Stimulated activated CD8-positive, alpha-beta memory T cell treated with anti-CD3 and anti-CD28 coated beads, Interleukin-7, amount 100 ng/mL, for 24 hours (primary cell): ENCODE measurements around the gene BTBD19.
"Not testable (repeated sequence)": the region's sequence is repeated elsewhere in the genome, so short reads cannot be mapped to it uniquely, and the experiment has no call there.

Source experiments
- DNase-seq: peaks from one replicate; pipeline ENCODE4 v3.0.0-alpha.2; 2020; ENCODE audit warnings: low read depth

Gene BTBD19

GRCh38 chr1:44787506-44787905 lies 20.8 kb upstream of the BTBD19 start:
- no peak for DNase-seq

GRCh38 chr1:44788120-44788860 lies 20.0 kb upstream of the BTBD19 start, which contains the start of gene BEST4:
BEST4 (minus strand) TSS chr1:44788170; CDS start chr1:44787705, 465 bp downstream.
- no peak for DNase-seq

DNA sequence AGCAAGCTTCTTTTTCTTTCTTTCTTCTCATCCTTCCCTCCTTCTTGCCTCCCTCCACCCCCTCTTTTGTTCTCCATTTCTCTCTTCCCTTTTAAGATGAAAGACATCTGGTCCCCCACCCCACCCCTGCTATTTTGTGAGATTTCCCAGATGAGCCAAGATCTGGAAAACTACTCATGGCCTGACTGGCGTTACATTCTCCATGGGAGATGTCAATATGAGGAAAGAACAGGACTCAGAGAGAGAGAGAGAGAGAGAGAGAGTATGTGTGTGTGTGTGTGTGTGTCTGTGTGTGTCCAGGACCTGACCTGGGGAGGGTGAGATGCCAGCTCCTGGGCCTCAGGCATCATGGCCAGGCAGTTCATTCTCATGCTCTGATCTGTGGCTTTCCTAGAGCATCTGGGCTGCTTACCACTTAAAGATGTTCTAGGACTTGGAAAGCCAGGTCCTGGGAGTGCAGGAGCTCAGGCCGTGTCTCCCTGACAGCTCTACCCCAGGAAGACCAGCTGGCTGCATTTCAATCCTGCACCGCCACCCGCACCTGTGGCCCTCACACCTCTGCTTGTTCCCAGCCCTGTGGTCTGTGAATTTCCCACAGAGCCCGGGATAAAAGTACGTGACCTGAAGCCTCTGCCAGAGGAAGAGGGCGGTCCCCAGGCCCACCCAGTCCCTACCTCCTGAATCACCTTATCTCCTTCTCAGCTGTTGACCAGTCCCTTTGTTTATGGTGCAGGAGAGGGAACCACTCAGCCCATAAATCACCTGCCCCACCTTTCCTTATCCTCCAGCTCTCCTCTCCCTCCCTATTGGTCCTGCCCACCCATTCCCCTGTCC lies 17.1 kb upstream of the BTBD19 start:
- DNase-seq: no peak

- no peak for DNase-seq
These were observed 15.4 kb upstream of the BTBD19 start for GRCh38 chr1:44792736-44793502.

DNA sequence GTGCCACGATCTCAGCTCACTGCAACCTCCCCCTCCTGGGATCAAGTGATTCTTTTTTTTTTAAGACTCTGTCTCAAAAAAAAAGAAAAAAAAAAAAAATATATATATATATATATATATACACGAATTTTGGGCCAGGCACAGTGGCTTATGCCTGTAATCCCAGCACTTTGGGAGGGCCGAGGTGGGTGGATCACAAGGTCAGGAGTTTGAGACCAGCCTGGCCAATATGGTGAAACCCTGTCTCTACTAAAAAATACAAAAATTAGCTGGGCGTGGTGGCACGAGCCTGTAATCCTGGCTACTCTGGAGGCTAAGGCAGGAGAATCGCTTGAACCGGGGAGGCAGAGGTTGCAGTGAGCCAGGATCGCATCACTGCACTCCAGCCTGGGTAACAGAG lies 10.4 kb upstream of the BTBD19 start:
- DNase-seq: not testable (repeated sequence)

GRCh38 chr1:44798481-44799365 lies 9.6 kb upstream of the BTBD19 start:
- no peak for DNase-seq

DNA sequence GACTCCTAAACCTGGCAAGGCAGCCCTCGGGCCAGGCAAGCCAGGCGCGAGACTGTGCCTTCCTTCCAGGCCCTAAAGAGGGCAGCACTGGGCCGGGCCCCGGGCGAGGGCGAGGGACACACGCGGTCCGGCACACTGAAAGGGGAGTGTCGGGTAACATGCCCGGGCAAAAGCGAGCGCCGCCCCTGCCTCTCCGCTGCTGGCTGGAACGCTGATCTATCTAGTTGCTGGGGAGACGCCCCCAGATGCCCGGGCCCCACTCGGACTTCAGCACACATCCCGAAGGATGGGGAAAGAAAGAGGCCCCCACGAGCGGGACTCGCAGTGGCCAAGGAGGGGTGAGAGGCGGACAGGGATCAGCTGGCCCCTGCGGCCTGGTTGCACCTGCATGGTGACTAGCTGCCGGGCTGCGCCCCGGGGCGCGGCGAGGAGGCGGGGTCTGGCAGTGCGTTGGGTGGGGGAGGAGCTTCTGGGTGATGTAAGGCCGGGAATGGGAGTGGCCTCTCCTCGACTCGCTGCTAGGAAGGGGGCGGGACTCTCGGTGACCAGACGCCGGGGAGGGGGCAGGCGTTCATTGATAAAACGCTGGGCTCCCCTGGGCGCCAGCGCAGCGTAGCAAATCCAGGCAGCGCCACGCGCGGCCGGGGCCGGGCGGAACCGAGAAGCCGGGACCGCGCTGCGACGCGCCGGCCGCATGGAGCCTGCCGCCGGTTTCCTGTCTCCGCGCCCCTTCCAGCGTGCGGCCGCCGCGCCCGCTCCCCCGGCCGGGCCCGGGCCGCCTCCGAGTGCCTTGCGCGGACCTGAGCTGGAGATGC lies 8.3 kb upstream of the BTBD19 start, which contains the start of gene PLK3:
Gene PLK3, plus strand, starts transcription at position 608 of the 815 bp plus-strand sequence. Its CDS starts 87 bp downstream, at position 695.
- peak; percentile 95 for DNase-seq

DNA sequence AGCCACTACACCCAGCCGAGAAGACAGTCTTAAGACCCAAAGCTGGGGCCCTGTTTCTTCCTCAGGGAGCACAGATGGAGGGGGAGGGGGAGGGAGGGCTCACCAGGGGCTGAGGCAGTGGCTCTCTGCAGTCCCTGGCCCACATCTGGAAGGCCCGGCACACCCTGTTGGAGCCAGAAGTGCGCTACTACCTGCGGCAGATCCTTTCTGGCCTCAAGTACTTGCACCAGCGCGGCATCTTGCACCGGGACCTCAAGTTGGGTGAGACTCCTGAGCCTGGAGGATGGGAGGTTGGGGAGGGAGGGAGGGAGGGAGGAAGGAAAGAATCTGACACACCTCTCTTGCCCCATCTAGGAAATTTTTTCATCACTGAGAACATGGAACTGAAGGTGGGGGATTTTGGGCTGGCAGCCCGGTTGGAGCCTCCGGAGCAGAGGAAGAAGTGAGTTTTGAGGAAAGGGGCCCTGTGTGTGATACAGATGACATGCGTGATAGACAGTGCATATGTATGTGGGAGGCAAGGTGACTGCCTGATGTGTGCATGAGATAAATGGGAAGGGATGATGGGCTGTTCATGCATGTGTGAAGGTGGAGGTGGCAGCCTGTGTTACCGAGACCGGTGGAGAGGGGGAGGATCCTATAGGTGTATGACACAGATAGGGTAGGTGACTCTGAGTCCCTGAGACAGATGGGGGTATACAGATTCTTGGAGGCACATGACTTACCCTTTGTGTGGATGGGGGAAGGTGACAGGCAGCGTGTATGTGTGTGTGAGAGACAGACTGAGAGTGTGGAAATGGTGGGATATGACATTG lies 6.6 kb upstream of the BTBD19 start:
- no peak for DNase-seq

DNA sequence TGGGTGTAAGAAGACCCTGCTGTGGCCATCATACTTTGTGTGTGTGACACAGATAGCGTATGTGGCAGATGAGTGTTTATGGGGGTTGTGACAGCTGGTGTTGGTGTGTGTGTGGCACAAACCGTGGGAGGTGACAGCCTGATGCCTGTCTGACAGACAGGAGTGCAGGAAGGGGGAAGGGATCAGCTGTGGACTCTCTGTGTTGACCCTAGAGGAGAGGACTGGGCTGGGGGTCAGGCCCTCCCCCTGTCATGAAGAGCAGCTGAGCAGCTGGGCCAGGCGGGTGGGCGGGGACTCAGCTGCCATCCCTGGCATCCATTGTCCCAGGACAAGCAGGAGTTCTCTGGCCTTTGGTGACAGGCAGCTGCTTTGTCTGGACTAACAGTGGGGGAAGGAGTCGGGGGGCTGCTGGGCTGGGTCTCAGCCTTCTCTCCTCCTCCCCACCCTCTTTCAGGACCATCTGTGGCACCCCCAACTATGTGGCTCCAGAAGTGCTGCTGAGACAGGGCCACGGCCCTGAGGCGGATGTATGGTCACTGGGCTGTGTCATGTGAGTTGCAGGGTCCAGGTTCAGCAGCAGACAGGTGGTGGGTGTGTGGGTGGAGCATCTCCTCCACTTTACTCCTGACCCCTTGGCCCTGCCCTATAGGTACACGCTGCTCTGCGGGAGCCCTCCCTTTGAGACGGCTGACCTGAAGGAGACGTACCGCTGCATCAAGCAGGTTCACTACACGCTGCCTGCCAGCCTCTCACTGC lies 5.8 kb upstream of the BTBD19 start:
- DNase-seq: no peak

- no peak for DNase-seq
These were observed 5.3 kb upstream of the BTBD19 start for GRCh38 chr1:44803062-44803311.

DNA sequence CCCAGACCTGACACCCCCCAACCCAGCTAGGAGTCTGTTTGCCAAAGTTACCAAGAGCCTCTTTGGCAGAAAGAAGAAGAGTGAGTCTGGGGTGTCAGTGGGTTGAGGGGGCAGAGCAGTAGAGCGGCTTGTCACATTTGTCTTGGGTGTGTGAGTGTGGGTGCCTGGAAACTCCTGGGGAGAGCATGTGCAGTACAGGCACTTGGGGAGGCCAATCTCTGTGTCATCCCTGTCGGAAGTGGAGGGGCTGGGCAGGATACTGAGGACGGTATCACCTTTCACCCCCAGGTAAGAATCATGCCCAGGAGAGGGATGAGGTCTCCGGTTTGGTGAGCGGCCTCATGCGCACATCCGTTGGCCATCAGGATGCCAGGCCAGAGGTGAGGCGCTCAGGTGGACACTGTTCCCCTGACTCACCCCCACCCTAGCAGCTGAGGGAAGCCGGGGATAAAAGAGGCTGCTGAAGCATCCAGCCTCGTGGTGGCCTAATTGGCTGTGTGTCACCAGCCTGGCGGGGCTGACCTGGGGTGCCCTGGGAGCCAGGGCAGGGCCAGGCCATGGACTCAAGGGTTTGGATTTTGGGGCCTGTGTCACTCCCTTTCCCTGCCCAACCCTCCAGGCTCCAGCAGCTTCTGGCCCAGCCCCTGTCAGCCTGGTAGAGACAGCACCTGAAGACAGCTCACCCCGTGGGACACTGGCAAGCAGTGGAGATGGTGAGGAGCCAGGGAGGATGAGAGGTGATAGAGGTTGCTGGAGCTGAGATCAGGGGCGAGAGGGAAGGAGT lies 4.8 kb upstream of the BTBD19 start:
- no peak for DNase-seq

DNA sequence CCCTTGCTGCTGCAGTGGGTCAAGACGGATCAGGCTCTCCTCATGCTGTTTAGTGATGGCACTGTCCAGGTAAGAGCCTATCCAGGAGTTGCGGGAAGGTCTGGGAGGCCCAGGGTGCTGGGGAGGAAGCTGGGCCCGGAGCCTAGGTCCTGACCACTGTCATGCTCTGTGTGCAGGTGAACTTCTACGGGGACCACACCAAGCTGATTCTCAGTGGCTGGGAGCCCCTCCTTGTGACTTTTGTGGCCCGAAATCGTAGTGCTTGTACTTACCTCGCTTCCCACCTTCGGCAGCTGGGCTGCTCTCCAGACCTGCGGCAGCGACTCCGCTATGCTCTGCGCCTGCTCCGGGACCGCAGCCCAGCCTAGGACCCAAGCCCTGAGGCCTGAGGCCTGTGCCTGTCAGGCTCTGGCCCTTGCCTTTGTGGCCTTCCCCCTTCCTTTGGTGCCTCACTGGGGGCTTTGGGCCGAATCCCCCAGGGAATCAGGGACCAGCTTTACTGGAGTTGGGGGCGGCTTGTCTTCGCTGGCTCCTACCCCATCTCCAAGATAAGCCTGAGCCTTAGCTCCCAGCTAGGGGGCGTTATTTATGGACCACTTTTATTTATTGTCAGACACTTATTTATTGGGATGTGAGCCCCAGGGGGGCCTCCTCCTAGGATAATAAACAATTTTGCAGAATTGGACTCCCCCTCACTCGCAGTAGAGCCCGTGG lies 2.9 kb upstream of the BTBD19 start:
- no peak for DNase-seq

- no peak for DNase-seq
These were observed 2.2 kb upstream of the BTBD19 start for GRCh38 chr1:44806025-44806703.

- DNase-seq: no peak
These were observed 1.5 kb upstream of the BTBD19 start, which contains the start of gene DYNLT4 for GRCh38 chr1:44806704-44807363. DYNLT4 (minus strand) TSS chr1:44807351; CDS start chr1:44806668, 683 bp downstream.

DNA sequence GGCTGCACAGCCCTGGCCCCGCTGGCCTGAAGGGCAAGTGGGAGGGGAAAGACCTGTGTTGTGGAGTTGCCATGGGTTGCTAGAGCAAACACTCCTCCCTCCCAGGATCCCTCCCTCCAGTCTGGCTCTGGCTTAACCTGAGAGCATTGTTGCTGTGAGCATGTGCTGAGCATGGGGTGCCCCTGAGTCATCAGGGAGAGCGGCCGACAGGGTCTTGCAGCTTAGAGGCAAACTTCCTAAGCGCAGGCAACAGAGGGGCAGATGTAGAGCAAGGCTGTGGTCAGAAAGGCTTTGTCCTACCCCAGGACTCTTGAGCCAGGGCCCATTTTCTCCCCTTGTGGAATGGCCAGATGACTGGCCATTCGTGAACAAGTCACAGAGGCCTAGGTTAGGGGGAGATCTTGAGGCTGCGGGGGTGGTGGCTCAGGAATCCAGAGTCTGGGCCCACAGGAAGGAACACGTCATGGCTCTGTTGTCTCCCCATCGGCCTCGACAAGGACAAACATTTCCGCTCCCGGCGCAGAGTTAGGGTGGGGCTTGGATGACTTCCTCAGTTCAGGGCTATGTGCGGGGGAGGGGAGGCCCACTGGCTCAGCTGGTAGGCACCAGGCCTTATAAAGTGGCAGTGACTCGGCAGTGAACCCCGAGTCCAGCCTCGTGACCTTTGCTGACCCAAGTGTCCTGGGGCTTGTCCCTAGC lies 810 bp upstream of the BTBD19 start:
- DNase-seq: peak; percentile 75
